ENCODE measurements around the gene OAS1.
A peak's percentile ranks its signal among the peaks of the same experiment; 100 is the strongest.

The OAS1 gene

DNA sequence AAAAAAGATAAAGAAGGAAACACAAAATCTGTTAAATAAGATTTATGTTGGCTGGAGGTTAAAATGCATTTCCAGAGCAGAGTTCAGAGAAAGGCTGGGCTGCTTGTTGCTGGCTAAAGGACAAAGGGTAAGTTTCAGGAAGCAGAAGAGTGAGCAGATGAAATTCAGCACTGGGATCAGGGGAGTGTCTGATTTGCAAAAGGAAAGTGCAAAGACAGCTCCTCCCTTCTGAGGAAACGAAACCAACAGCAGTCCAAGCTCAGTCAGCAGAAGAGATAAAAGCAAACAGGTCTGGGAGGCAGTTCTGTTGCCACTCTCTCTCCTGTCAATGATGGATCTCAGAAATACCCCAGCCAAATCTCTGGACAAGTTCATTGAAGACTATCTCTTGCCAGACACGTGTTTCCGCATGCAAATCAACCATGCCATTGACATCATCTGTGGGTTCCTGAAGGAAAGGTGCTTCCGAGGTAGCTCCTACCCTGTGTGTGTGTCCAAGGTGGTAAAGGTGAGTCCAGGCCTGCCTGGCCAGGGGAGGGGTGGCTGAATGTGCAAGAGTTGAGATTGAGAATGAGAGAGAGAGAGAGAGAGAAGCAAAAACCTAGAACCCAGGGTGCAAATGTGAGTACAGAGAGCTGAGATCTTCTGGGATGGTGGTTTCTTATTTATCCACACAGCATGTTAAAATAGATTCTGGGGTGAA, at the start of gene OAS1:
TSS of gene OAS1 (plus strand) at position 251 of the 703 bp plus-strand sequence. CDS start at position 329, 78 bp downstream.
- DNase-seq: peak; percentile 24

GRCh38 chr12:112859291-112859690, 47.5 kb upstream of the OAS1 start:
- DNase-seq: no peak

- no peak for DNase-seq
Observed at GRCh38 chr12:112860181-112860580, 46.6 kb upstream of the OAS1 start.

DNA sequence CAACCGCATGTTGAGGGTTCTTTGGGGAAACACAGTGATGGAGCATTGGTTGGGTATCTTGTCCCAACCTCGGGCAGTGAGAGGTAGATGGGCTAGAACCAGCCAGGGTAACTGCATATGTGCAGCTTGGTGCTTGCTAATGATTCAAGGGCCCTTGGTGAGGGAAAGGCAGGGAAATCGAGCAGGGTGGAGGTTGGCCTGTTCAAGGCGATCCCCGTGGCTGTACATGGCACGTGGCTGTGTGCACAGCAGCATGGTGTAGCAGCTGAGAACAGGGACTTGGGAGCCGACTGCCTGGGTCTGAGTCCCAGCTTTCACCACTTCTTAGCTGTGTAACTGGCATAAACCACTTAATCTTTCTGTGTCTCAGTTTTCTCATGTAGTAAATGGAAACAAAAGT, 45.5 kb upstream of the OAS1 start:
- DNase-seq: no peak

GRCh38 chr12:112862636-112863290, 44.0 kb upstream of the OAS1 start:
- DNase-seq: no peak

DNA sequence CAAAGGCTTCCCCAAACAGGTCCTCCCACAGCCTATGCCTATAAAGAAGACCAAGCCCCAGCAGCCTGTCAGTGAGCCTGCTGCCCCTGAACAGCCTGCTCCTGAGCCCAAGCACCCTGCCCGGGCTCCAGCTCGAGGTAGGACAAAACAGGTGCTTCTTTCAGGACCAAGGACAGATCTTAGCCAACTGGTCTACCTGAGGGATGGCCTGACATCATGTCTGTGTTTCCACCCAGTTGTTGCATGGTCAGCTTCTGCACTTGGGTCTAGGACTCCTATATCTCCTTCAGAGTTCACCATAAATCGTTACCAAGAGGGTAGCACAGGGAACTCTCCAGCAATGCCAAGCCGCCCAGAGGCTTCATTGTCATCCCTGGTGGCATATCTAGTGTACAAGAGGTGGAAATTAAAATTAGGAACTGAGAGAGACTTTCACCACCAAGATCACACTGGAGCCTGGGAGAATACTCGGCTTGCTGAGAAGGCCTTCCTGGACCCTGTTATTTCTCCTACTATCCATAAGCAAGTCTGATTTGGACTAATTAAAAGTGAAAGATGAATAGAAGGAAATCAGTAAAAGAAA, 38.2 kb upstream of the OAS1 start:
- DNase-seq: no peak

GRCh38 chr12:112869091-112869490, 37.7 kb upstream of the OAS1 start:
- no peak for DNase-seq

DNA sequence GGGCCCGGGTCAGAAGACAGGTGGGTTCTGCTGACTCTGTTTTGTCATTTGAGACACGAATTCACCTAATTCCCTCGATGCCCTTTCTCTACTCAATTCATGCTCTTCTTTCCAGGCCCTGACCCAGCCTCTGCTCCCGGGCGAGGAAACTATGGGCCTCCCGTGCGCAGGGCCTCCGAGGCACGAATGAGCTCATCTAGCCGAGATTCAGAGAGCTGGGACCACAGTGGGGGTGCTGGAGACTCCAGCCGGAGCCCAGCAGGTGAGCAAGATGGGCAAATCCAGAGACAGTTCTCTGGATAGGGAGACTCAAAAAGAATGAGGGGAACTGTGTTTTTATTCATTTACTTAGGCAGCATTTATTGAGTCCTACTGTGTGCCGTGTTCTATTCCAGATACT, 37.0 kb upstream of the OAS1 start:
- DNase-seq: no peak

- DNase-seq: no peak
Observed at GRCh38 chr12:112870267-112870980, 36.3 kb upstream of the OAS1 start.

- DNase-seq: no peak
Observed at GRCh38 chr12:112875608-112876007, 31.2 kb upstream of the OAS1 start.

- DNase-seq: no peak
Observed at GRCh38 chr12:112876506-112876905, 30.3 kb upstream of the OAS1 start.

- DNase-seq: no peak
Observed at GRCh38 chr12:112877006-112877405, 29.8 kb upstream of the OAS1 start.

- DNase-seq: no peak
Observed at GRCh38 chr12:112878488-112878887, 28.3 kb upstream of the OAS1 start.

- no peak for DNase-seq
Observed at GRCh38 chr12:112879191-112879705, 27.5 kb upstream of the OAS1 start.

- DNase-seq: no peak
Observed at GRCh38 chr12:112881602-112882001, 25.2 kb upstream of the OAS1 start.

- DNase-seq: no peak
Observed at GRCh38 chr12:112885236-112885635, 21.5 kb upstream of the OAS1 start.

DNA sequence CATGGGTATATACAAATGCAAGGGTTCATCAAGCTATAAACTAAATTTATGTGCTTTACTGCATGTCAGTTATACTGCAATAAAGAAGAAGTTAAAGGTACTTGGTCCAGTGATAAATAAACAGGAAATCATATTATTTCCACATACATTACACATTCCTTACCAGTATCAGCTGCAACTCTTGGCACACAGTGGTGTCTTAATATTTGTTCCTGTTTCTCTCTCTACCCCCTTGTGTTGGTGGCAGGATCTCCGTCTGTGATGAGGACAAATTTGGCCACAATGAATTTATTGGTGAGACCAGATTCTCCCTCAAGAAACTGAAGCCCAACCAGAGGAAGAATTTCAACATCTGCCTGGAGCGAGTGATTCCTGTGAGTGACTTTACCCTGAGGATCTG, 19.2 kb upstream of the OAS1 start:
- no peak for DNase-seq

DNA sequence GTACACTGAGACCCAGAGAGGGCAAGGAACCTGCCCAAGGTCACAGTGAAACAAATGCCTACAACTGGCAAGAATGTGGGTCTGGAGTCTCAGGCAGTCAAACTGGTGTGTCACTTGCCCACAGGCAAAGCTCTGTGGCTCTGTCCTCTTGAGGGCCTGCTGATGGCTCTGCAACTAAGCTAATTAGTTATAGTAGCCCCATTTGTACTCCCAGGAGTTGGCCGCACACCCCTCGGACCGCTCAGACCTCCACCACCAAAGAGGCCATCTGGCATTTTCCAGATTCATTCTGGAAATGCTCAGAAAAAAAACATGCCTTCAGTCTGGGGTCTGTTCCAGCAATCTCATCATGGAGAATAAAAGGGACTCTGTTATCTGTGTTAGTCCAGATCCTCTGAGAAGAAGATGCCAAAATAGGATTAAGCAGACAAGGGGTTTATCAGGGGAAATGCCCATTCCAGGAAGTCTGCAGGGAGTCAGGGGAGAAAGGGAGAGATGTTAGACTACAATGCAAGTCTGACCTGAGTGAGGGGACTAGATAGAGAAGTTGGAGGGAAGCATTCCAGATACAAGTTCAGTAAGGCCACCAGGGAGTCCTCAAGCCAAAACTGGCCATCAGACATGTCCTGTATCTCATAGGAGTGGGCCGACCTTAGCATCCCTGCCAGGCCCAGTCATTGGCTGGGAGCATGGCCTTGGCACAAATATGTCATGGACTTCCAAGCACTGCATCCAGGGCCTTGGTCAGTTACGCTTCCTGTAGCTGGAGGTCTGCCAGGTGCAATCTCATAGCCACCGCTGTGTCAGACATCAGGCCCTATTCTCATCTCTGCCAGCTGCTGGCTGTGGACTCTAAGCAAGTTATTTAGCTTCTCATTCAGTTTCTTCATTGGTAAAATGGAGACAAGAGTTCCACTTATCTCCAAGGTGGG, 15.4 kb upstream of the OAS1 start:
- no peak for DNase-seq

DNA sequence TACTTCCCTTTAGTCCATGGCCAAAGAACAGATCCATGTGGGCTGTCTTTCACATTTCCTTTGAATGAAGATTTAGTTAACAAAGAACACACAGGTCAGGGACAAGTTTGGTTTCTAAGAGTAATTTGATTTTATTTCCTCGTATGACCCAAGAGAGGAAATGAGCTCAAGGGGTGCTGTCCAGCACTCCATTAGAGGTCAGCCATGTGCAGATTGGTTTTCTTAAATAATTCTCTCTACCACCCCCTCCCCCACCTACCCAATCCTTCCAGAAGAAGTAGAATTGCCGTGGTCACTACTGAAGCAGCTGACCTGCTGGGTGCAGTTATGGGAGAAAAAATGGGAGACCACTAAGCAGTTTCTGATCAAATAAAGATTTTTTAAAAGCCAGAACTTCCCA, 13.9 kb upstream of the OAS1 start:
- DNase-seq: no peak

GRCh38 chr12:112894128-112894527, 12.6 kb upstream of the OAS1 start:
- DNase-seq: no peak

DNA sequence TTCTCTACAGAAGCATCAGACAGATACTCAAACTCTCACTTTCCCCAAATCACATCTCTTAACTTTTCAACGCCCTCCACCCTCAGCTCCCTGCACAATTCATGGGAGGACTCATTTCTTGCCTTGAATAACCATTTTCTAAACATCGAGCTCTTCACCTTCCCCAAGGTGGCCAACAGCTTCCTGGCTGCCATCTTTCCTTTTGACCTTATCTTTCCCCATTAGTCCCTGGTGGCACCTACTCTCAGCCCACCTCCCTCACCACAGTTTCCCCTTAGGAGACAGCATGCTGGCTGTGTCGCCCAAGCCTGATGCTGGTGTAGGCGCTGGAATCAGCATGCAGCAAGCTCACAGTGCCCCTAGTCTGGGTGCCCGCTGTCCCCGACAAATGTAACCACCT, 8.4 kb upstream of the OAS1 start:
- no peak for DNase-seq
